ENCODE results near the gene GTF2A1.

The GTF2A1 gene

DNA sequence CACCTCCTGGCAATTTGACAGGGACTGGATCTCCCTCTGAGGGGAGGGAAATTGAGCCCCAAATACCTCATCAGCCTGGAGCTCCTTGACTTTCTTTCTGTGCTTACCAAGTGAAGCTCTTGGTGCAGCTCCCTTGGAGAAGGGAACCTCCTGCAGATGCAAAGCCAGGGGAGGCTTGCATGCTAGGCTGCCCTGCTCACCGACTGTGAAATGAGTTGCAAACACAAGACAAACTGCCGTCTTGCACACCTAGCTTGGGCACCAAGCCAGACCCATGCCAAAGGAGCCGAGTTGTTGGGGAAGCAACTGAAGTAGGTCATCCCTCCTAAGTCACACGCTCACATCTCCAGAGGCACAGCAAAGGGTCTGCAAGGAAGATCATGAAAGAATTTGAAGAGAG, 95.2 kb downstream of the GTF2A1 start:
- TF ChIP-seq, protein P1, sequence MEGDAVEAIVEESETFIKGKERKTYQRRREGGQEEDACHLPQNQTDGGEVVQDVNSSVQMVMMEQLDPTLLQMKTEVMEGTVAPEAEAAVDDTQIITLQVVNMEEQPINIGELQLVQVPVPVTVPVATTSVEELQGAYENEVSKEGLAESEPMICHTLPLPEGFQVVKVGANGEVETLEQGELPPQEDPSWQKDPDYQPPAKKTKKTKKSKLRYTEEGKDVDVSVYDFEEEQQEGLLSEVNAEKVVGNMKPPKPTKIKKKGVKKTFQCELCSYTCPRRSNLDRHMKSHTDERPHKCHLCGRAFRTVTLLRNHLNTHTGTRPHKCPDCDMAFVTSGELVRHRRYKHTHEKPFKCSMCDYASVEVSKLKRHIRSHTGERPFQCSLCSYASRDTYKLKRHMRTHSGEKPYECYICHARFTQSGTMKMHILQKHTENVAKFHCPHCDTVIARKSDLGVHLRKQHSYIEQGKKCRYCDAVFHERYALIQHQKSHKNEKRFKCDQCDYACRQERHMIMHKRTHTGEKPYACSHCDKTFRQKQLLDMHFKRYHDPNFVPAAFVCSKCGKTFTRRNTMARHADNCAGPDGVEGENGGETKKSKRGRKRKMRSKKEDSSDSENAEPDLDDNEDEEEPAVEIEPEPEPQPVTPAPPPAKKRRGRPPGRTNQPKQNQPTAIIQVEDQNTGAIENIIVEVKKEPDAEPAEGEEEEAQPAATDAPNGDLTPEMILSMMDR (IDR thresholded peaks at IDR 0.05; ENCODE audit: extremely low read depth, missing control alignments), result no peak
- no peak for DNase-seq (ENCODE audit: low spot score)
